NCI-H2029 (cell line): Measurements from ENCODE around the gene TLCD3B.
"Not testable (repeated sequence)": the region's sequence is repeated elsewhere in the genome, so short reads cannot be mapped to it uniquely, and the experiment has no call there.

Experiments used
- DNase-seq: peaks from one replicate; lab custom pipeline; 2025; lab: John Stamatoyannopoulos, UW

TLCD3B gene

GRCh38 chr16:30025574-30025973, 5.5 kb downstream of the TLCD3B start:
- DNase-seq = no peak

GRCh38 chr16:30025156-30025555, 5.9 kb downstream of the TLCD3B start:
- no peak for DNase-seq

- no peak for DNase-seq
Measured at GRCh38 chr16:30024451-30024850, 6.6 kb downstream of the TLCD3B start.

- no peak for DNase-seq
Measured at GRCh38 chr16:30023586-30023985, 7.5 kb downstream of the TLCD3B start.

- DNase-seq = no peak
Measured at GRCh38 chr16:30022887-30023286, 8.2 kb downstream of the TLCD3B start, which contains the start of gene C16orf92. Gene C16orf92 (plus strand): TSS chr16:30023198. CDS start chr16:30023341, 143 bp downstream.

- DNase-seq = no peak
Measured at GRCh38 chr16:30018731-30019158, 12.3 kb downstream of the TLCD3B start.

GRCh38 chr16:30017937-30018336, 13.1 kb downstream of the TLCD3B start:
- not testable (repeated sequence) for DNase-seq

- no peak for DNase-seq
Measured at GRCh38 chr16:30017277-30017656, 13.8 kb downstream of the TLCD3B start.

GRCh38 chr16:30016555-30017276, 14.4 kb downstream of the TLCD3B start:
- DNase-seq = no peak

- not testable (repeated sequence) for DNase-seq
Measured at GRCh38 chr16:30015450-30015849, 15.6 kb downstream of the TLCD3B start.

- not testable (repeated sequence) for DNase-seq
Measured at GRCh38 chr16:30012598-30012997, 18.5 kb downstream of the TLCD3B start.

- DNase-seq = no peak
Measured at GRCh38 chr16:30011714-30012504, 19.2 kb downstream of the TLCD3B start.

- no peak for DNase-seq
Measured at GRCh38 chr16:30010844-30011713, 20.0 kb downstream of the TLCD3B start, which contains the start of gene DOC2A. Gene DOC2A (minus strand): TSS chr16:30011027. CDS start chr16:30010222, 805 bp downstream.

GRCh38 chr16:30009990-30010843, 20.9 kb downstream of the TLCD3B start:
- no peak for DNase-seq

GRCh38 chr16:30009085-30009862, 21.8 kb downstream of the TLCD3B start:
- DNase-seq = no peak

- DNase-seq = no peak
Measured at GRCh38 chr16:30007378-30007895, 23.6 kb downstream of the TLCD3B start.

- DNase-seq = no peak
Measured at GRCh38 chr16:30006659-30007377, 24.3 kb downstream of the TLCD3B start.

- DNase-seq = no peak
Measured at GRCh38 chr16:30006095-30006473, 25.0 kb downstream of the TLCD3B start.

GRCh38 chr16:30005341-30006094, 25.6 kb downstream of the TLCD3B start:
- peak; percentile 48 for DNase-seq
